Smooth muscle cell (in vitro differentiated cells): ENCODE results near the gene MPC1. TPM values are rescaled to one million over a fixed set of nuclear protein-coding genes. Genes with fewer than 3 reads are reported as not detected.
"Not testable (repeated sequence)": the region's sequence is repeated elsewhere in the genome, so short reads cannot be mapped to it uniquely, and the experiment has no call there.

Experiments used
- DNase-seq: peaks from one replicate; lab custom pipeline; 2025; ENCODE audit not compliant: unreplicated experiment; lab: John Stamatoyannopoulos, UW
- H2AFZ ChIP-seq: fragments of 200-600 bp; sonication (generic); 2 replicates; pipeline ENCODE4 v1.6.0; 2016; ENCODE audit warnings: antibody characterized with exemption, low read depth, mild to moderate bottlenecking
- H3F3A ChIP-seq: fragments of 200-600 bp; sonication (generic); 2 replicates; pipeline ENCODE4 v1.6.0; 2017; ENCODE audit warnings: antibody characterized with exemption, low read depth
- H3K27ac ChIP-seq: fragments of 200-600 bp; sonication (generic); 2 replicates; pipeline ENCODE4 v1.5.1; 2016; ENCODE audit warnings: low read depth, mild to moderate bottlenecking
- H3K27me3 ChIP-seq: fragments of 200-600 bp; sonication (generic); 2 replicates; pipeline ENCODE4 v1.6.1; 2016; ENCODE audit warnings: low read depth, mild to moderate bottlenecking
- H3K36me3 ChIP-seq: fragments of 200-600 bp; sonication (generic); 2 replicates; pipeline ENCODE4 v1.5.1; 2016; ENCODE audit warnings: low read depth
- H3K4me1 ChIP-seq: fragments of 200-600 bp; sonication (generic); 2 replicates; pipeline ENCODE4 v1.5.1; 2016; ENCODE audit warnings: low read depth
- H3K4me2 ChIP-seq: fragments of 200-600 bp; sonication (generic); 2 replicates; pipeline ENCODE4 v1.6.0; 2016; ENCODE audit warnings: mild to moderate bottlenecking
- H3K4me3 ChIP-seq: fragments of 200-600 bp; sonication (generic); 2 replicates; pipeline ENCODE4 v1.5.1; 2016; ENCODE audit warnings: mild to moderate bottlenecking
- H3K79me2 ChIP-seq: fragments of 200-600 bp; sonication (generic); 2 replicates; pipeline ENCODE4 v1.6.0; 2016; ENCODE audit warnings: low read depth, mild to moderate bottlenecking
- H3K9ac ChIP-seq: fragments of 200-600 bp; sonication (generic); 2 replicates; pipeline ENCODE4 v1.6.0; 2016; ENCODE audit warnings: low read depth
- H3K9me3 ChIP-seq: fragments of 200-600 bp; sonication (generic); replicated peaks from 2 replicates; pipeline ENCODE4 v1.5.1; 2016; ENCODE audit warnings: low read depth
- H4K20me1 ChIP-seq: fragments of 200-600 bp; sonication (generic); 2 replicates; pipeline ENCODE4 v1.6.0; 2016; ENCODE audit warnings: low read depth
- WGBS: methylation state at CpG from one replicate; pipeline ENCODE4 v1.1.7; 2016; ENCODE audit warnings: low lambda C conversion rate; 5-methylcytosine and 5-hydroxymethylcytosine counted together
- polyA plus RNA-seq: library from polyadenylated mRNA; unstranded; fragments of >200 nt; fragmentation: Nextera tagmentation; extraction: Ambion mirVana; gene quantifications from 2 replicates; pipeline ENCODE4 v1.2.1, GENCODE V29; 2016
- total RNA-seq: library from RNA; depleted of rRNA; stranded (reverse); fragments of >200 nt; gene quantifications from 2 replicates; pipeline ENCODE4 v1.2.3, GENCODE V29; 2014
- TF ChIP-seq, protein P1 (sequence below): fragments of 200-600 bp; sonication (generic); IDR thresholded peaks from 2 replicates; pipeline ENCODE4 v1.5.1; 2017; ENCODE audit warnings: borderline replicate concordance, mild to moderate bottlenecking, antibody characterized with exemption; ENCODE audit not compliant: insufficient read depth, poor library complexity, severe bottlenecking

The MPC1 gene
- total and polyA plus RNA-seq, 2 experiments from 2014 or later: 49.0 to 57.4 TPM

DNA sequence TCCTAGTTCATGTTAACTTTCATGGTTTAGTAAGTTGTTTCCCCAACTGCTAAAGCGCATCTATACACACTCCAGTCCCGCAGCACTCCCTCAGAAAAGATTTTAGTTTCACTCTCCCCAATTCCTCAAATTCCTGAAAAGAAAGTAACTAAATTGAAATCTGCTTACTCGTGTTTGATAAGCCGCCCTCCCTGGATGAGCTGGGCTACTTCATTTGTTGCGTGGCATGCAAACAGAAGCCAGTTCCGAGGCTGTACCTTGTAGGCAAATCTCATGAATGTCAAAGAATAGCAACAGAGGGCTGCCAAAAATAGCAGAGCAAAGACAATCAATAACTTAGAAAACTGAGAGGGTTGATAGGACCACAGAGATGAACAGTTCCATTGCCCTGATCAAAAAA, 16.9 kb downstream of the MPC1 start:
- Histone ChIP-seq H3K4me2 (no peak overlapping the region), H3K9ac (no peak overlapping the region), H3F3A (no peaks in the 10 kb centered on the region), H3K27me3 (no peaks in the 10 kb centered on the region), H3K9me3 (no peaks in the 10 kb centered on the region), H3K27ac (no peak overlapping the region), H4K20me1 (no peaks in the 10 kb centered on the region), H3K79me2 (no peaks in the 10 kb centered on the region), H3K4me3 (no peak overlapping the region), H3K36me3 (peaks cover 6% of the 10 kb centered on the region), H2AFZ (no peak overlapping the region), H3K4me1 (peaks cover 17% of the 10 kb centered on the region)
- DNase-seq: no peak
- TF ChIP-seq, protein P1, sequence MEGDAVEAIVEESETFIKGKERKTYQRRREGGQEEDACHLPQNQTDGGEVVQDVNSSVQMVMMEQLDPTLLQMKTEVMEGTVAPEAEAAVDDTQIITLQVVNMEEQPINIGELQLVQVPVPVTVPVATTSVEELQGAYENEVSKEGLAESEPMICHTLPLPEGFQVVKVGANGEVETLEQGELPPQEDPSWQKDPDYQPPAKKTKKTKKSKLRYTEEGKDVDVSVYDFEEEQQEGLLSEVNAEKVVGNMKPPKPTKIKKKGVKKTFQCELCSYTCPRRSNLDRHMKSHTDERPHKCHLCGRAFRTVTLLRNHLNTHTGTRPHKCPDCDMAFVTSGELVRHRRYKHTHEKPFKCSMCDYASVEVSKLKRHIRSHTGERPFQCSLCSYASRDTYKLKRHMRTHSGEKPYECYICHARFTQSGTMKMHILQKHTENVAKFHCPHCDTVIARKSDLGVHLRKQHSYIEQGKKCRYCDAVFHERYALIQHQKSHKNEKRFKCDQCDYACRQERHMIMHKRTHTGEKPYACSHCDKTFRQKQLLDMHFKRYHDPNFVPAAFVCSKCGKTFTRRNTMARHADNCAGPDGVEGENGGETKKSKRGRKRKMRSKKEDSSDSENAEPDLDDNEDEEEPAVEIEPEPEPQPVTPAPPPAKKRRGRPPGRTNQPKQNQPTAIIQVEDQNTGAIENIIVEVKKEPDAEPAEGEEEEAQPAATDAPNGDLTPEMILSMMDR: no peak
- 75% methylated on average over 6 of the region's 6 CpGs for WGBS

DNA sequence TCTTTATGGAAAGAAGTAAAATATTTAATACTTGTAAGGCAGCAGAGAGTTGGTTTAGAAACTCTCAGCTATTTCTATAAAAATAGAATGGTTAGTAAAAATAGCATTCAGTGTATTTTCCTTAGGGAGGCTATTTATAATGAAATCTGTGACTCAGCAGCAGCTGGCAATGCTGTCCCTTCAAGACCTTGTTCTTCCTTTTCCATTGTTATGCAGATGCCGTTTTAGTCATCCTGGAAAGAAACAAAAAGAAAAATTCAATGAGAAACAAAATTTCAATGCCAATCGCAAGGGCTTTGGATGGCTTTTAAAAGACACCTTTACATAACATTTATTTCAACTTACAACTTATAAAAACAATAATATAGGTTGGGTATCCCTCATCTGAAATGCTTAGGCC, 17.5 kb downstream of the MPC1 start:
- no peak overlapping the region for H3K4me2 ChIP-seq

DNA sequence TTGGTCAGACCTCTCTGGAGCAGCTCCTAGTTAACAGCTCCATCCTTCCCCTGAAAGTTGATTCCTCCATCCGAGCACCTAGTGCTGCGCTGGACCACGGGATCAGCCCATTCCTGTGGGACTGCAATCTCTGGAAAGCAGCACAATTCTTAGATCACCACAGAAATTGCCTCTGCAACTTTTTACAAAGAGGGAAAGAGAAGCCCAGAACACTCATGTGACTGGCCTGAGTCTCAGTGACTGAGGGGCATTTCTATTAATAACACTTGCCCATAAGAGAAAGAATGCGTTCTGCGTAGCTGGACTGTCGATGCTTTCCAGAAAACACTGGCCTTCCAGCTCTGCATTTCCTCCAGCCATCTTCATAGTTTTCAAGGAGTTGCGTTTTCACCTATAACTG, 18.3 kb downstream of the MPC1 start:
- TF ChIP-seq, protein P1: no peak
- Histone ChIP-seq H3K27me3 (no peaks in the 10 kb centered on the region), H3F3A (no peaks in the 10 kb centered on the region), H3K4me2 (no peak overlapping the region), H4K20me1 (no peaks in the 10 kb centered on the region), H3K9me3 (no peaks in the 10 kb centered on the region), H3K9ac (no peak overlapping the region), H3K36me3 (peaks cover 6% of the 10 kb centered on the region), H3K79me2 (no peaks in the 10 kb centered on the region), H2AFZ (no peak overlapping the region), H3K27ac (no peak overlapping the region), H3K4me1 (peaks cover 17% of the 10 kb centered on the region), H3K4me3 (no peak overlapping the region)
- WGBS: 89% methylated on average over 7 of the region's 7 CpGs
- DNase-seq: no peak

More for the DNA sequence above, 17.5 kb downstream of the MPC1 start:
- TF ChIP-seq, protein P1: no peak
- 46% methylated on average over 2 of the region's 2 CpGs for WGBS
- Histone ChIP-seq H3K79me2 (no peaks in the 10 kb centered on the region), H3K4me3 (no peak overlapping the region), H3K36me3 (peaks cover 6% of the 10 kb centered on the region), H3K9me3 (no peaks in the 10 kb centered on the region), H3K4me1 (peaks cover 17% of the 10 kb centered on the region), H3K27me3 (no peaks in the 10 kb centered on the region), H4K20me1 (no peaks in the 10 kb centered on the region), H2AFZ (no peak overlapping the region), H3F3A (no peaks in the 10 kb centered on the region), H3K9ac (no peak overlapping the region), H3K27ac (no peak overlapping the region)
- DNase-seq: no peak

DNA sequence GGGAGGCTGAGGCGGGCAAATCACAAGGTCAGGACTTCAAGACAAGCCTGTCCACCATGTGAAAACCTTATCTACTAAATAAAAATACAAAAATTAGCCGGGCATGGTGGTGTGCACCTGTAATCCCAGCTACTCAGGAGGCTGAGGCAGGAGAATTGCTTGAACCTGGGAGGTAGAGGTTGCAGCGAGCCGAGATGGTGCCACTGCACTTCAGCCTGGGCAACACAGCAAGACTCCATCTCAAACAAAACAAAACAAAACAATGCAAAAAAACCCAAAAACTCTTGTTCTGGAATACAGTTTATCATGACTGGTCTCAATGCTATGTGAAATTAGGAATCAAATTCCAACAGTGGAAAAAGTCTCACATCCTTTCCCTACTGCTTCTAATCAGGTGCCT, 20.3 kb downstream of the MPC1 start:
- H3K9me3 ChIP-seq, H3F3A ChIP-seq, H3K9ac ChIP-seq, H3K4me3 ChIP-seq, H3K79me2 ChIP-seq, H4K20me1 ChIP-seq, H3K27me3 ChIP-seq, H3K4me2 ChIP-seq, H3K36me3 ChIP-seq, H2AFZ ChIP-seq, DNase-seq, H3K27ac ChIP-seq: not testable (repeated sequence)
- WGBS: 100% methylated on average over 4 of the region's 4 CpGs
- H3K4me1 ChIP-seq: peaks cover 17% of the 10 kb centered on the region
